HCT116 (cell line): ENCODE data around the gene CD83. TPM values are rescaled to one million over a fixed set of nuclear protein-coding genes. Genes with fewer than 3 reads are reported as not detected.

Source experiments
- ATAC-seq: fragments of 200-7000 bp; cut with Tn5 transposase; 2 replicates; pipeline ENCODE4 v1.9.1; 2020; ENCODE audit warnings: mild to moderate bottlenecking, moderate library complexity
- BruUV-seq: library from RNA; stranded (reverse); fragments of 400-500 nt; replicated peaks from 2 replicates; lab custom pipeline; 2021; lab: Mats Ljungman, UMichigan
- CTCF ChIA-PET: fragments of 300-600 bp; sonication (Branson Sonifier 250); formaldehyde crosslinking; loops from one replicate; lab custom pipeline; 2021; ENCODE audit warnings: antibody characterized with exemption; lab: Charles Lee
- POLR2A ChIA-PET: fragments of 300-600, 350-600 bp; sonication (Branson Sonifier 250); formaldehyde crosslinking; loops from one replicate; lab custom pipeline; 2021; ENCODE audit warnings: antibody characterized with exemption; lab: Charles Lee
- RAD21 ChIA-PET, 2 experiments: fragments of 300-600 bp; sonication (Branson Sonifier 250); formaldehyde crosslinking; loops; one replicate each; lab custom pipeline; 2023; ENCODE audit warnings: low total read pairs in 2 of 2; ENCODE audit not compliant: uncharacterized antibody in 2 of 2, unreplicated experiment in 2 of 2, low non-redundant PET in 1 of 2; lab: Charles Lee
- DNase-seq: peaks from one replicate; pipeline ENCODE4 v3.0.0-alpha.2; 2010; ENCODE audit warnings: low read depth, low spot score
- H2AFZ ChIP-seq: fragments of 200-600 bp; shearing (Covaris generic), sonication (generic); 2 replicates; pipeline ENCODE4 v1.6.1; 2017; ENCODE audit warnings: low read depth, mixed run types, mixed read lengths, antibody characterized with exemption, low read length; ENCODE audit not compliant: poor library complexity, severe bottlenecking
- H3K27ac ChIP-seq: 2 replicates; pipeline ENCODE4 v1.5.1; 2012; ENCODE audit warnings: low read depth, low read length
- H3K27me3 ChIP-seq: fragments of 200-600 bp; sonication (generic); 2 replicates; pipeline ENCODE4 v1.6.1; 2016; ENCODE audit warnings: mixed run types, low read length, mixed read lengths; ENCODE audit not compliant: insufficient read depth
- H3K36me3 ChIP-seq, 2 experiments: fragments of 200-500 bp in 1 of 2; fragments of 200-600 bp in 1 of 2; sonication (Bioruptor generic) in 1 of 2; sonication (generic) in 1 of 2; 2 replicates each; pipeline versions ENCODE4 v1.5.1 to v1.6.1; 2014 to 2016; ENCODE audit warnings: low read length in 2 of 2, inconsistent platforms in 1 of 2, mixed read lengths in 1 of 2, mixed run types in 1 of 2; ENCODE audit not compliant: insufficient read depth in 2 of 2, control insufficient read depth in 1 of 2
- H3K4me1 ChIP-seq, 2 experiments: fragments of 200-600 bp in 1 of 2; sonication (generic) in 1 of 2; 2 replicates each; pipeline versions ENCODE4 v1.5.1 to v1.6.1; 2012 to 2017; ENCODE audit warnings: low read length in 2 of 2, inconsistent platforms in 1 of 2, mild to moderate bottlenecking in 1 of 2, mixed read lengths in 1 of 2, mixed run types in 1 of 2, moderate library complexity in 1 of 2; ENCODE audit not compliant: insufficient read depth in 2 of 2, control insufficient read depth in 1 of 2
- H3K4me2 ChIP-seq: fragments of 200-600 bp; sonication (generic); 2 replicates; pipeline ENCODE4 v1.6.1; 2017; ENCODE audit warnings: mixed run types, low read length, mixed read lengths
- H3K4me3 ChIP-seq, 2 experiments: fragments of 200-600 bp in 1 of 2; sonication (generic) in 1 of 2; replicated peaks in 1 of 2; 2 replicates each; pipeline ENCODE4 v1.5.1; 2011 to 2016; ENCODE audit warnings: low read length in 2 of 2, control low read depth in 1 of 2, low read depth in 1 of 2, mild to moderate bottlenecking in 1 of 2, mixed read lengths in 1 of 2, mixed run types in 1 of 2
- H3K79me2 ChIP-seq: fragments of 200-600 bp; sonication (generic); 2 replicates; pipeline ENCODE4 v1.6.1; 2017; ENCODE audit warnings: mild to moderate bottlenecking, mixed run types, low read length, moderate library complexity, mixed read lengths; ENCODE audit not compliant: insufficient read depth
- H3K9ac ChIP-seq: fragments of 200-600 bp; sonication (generic); 2 replicates; pipeline ENCODE4 v1.6.1; 2016; ENCODE audit warnings: low read length, mixed read lengths
- H3K9me2 ChIP-seq: fragments of 200-600 bp; sonication (generic), shearing (Covaris generic); 2 replicates; pipeline ENCODE4 v1.6.1; 2017; ENCODE audit warnings: mixed run types, mild to moderate bottlenecking, moderate library complexity; ENCODE audit not compliant: insufficient read depth
- H3K9me3 ChIP-seq, 2 experiments: fragments of 200-500 bp in 1 of 2; fragments of 200-600 bp in 1 of 2; sonication (Bioruptor generic) in 1 of 2; sonication (generic) in 1 of 2; 2 replicates each; pipeline ENCODE4 v1.6.1; 2014 to 2017; ENCODE audit warnings: low read length in 2 of 2, mixed read lengths in 2 of 2, inconsistent platforms in 1 of 2, low read depth in 1 of 2, mild to moderate bottlenecking in 1 of 2, mixed run types in 1 of 2, moderate library complexity in 1 of 2; ENCODE audit not compliant: control insufficient read depth in 1 of 2, insufficient read depth in 1 of 2
- H4K20me1 ChIP-seq: fragments of 200-600 bp; sonication (generic), shearing (Covaris generic); 2 replicates; pipeline ENCODE4 v1.6.1; 2017; ENCODE audit warnings: mixed run types, mild to moderate bottlenecking, moderate library complexity; ENCODE audit not compliant: insufficient read depth
- ATF3 ChIP-seq: IDR thresholded peaks from 2 replicates; pipeline ENCODE4 v1.6.1; 2012
- CBX3 ChIP-seq: IDR thresholded peaks from 2 replicates; pipeline ENCODE4 v1.6.1; 2012; ENCODE audit warnings: low read depth
- CEBPB ChIP-seq: IDR thresholded peaks from 2 replicates; pipeline ENCODE4 v1.6.1; 2012; ENCODE audit warnings: low read depth
- CTCF ChIP-seq, 3 experiments: fragments of 200-600 bp in 1 of 3; sonication (generic) in 1 of 3; IDR thresholded peaks in 2 of 3; conservative IDR thresholded peaks in 1 of 3; 2 replicates each; pipeline ENCODE4 v1.5.1; 2012 to 2017; ENCODE audit warnings: low read depth in 2 of 3, low read length in 2 of 3, antibody characterized with exemption in 1 of 3, borderline replicate concordance in 1 of 3, control low read depth in 1 of 3, mild to moderate bottlenecking in 1 of 3, mixed read lengths in 1 of 3, mixed run types in 1 of 3, moderate library complexity in 1 of 3; ENCODE audit not compliant: insufficient read depth in 1 of 3
- EGR1 ChIP-seq: IDR thresholded peaks from 2 replicates; pipeline ENCODE4 v1.6.1; 2012; ENCODE audit warnings: low read depth
- FOSL1 ChIP-seq: IDR thresholded peaks from 2 replicates; pipeline ENCODE4 v1.6.1; 2012; ENCODE audit warnings: low read depth
- JUND ChIP-seq: IDR thresholded peaks from 2 replicates; pipeline ENCODE4 v1.6.1; 2012
- MAX ChIP-seq: IDR thresholded peaks from 2 replicates; pipeline ENCODE4 v1.6.1; 2012
- POLR2AphosphoS5 ChIP-seq: IDR thresholded peaks from 2 replicates; pipeline ENCODE4 v1.6.1; 2011; ENCODE audit warnings: mild to moderate bottlenecking, low read depth, low read length, moderate library complexity
- RAD21 ChIP-seq: IDR thresholded peaks from 2 replicates; pipeline ENCODE4 v1.6.1; 2012; ENCODE audit warnings: low read depth, mild to moderate bottlenecking
- REST ChIP-seq: IDR thresholded peaks from 2 replicates; pipeline ENCODE4 v1.6.1; 2012; ENCODE audit warnings: low read depth
- SIN3A ChIP-seq: IDR thresholded peaks from 2 replicates; pipeline ENCODE4 v1.6.1; 2012; ENCODE audit warnings: low read depth
- SRF ChIP-seq: IDR thresholded peaks from 2 replicates; pipeline ENCODE4 v1.6.1; 2012; ENCODE audit warnings: low read depth
- ZBTB33 ChIP-seq: IDR thresholded peaks from 2 replicates; pipeline ENCODE4 v1.6.1; 2011; ENCODE audit warnings: mild to moderate bottlenecking, low read length, moderate library complexity; ENCODE audit not compliant: insufficient replicate concordance; ENCODE audit errors: extremely low read depth
- ZFX ChIP-seq: fragments of 450-650 bp; IDR thresholded peaks from 2 replicates; pipeline ENCODE4 v1.6.1; 2017
- ZNF274 ChIP-seq: fragments of 200-500 bp; sonication (Bioruptor generic); IDR thresholded peaks from 2 replicates; pipeline ENCODE4 v1.6.1; 2014; ENCODE audit warnings: mild to moderate bottlenecking, low read depth, low read length, inconsistent platforms
- intact Hi-C: fragments of 100-400 bp; cut with micrococcal nuclease; formaldehyde crosslinking; loops from 2 replicates; pipeline ENCODE4 v1.10.0; 2022
- total RNA-seq: library from RNA; stranded (reverse); gene quantifications from one replicate; pipeline ENCODE4 v1.2.1, GENCODE V29; 2021; ENCODE audit not compliant: unreplicated experiment

Gene CD83
- total RNA-seq, 1 experiment from 2014 or later = 6.0 TPM

GRCh38 chr6:14144678-14145113, 27.1 kb downstream of the CD83 start:
- CTCF ChIA-PET = interaction anchor here (1.4 to 3.1 kb wide), 2 partner anchors 232 to 237 kb away, joined by 6 to 17 read pairs; no protein-coding TSS in a partner anchor
- TF ChIP-seq CEBPB (no peak), ZBTB33 (no peak), SIN3A (no peak), EGR1 (no peak), REST (no peak), MAX (no peak), JUND (no peak), CBX3 (0 out of 2 replicates have a peak, but pooled peaks have one; percentile 42), ATF3 (no peak), ZNF274 (no peak), SRF (no peak), POLR2AphosphoS5 (no peak), CTCF (IDR thresholded peaks at IDR 0.05 in 2 of 3, conservative IDR thresholded peaks at IDR 0.05 in 1 of 3; ENCODE audit: borderline replicate concordance in 1 of 3, insufficient read depth in 1 of 3, low read depth in 2 of 3, low read length in 2 of 3) (peak; percentile 74 to 97 (median 93)), RAD21 (peak; percentile 82), ZFX (no peak), FOSL1 (no peak)
- RAD21 ChIA-PET = interaction anchor here in 1 of 2 experiments (1.9 kb wide), 1 partner anchor 236 kb away, joined by 5 read pairs; no protein-coding TSS in a partner anchor

More at GRCh38 chr6:14144678-14145113, 27.1 kb downstream of the CD83 start:
- ATAC-seq = peak; percentile 100
- POLR2A ChIA-PET = no interaction called here
- no peak overlapping the region for H3K9ac ChIP-seq
- H3K9me2 ChIP-seq = no peaks in the 10 kb centered on the region
- H3K36me3 ChIP-seq = no peaks in the 10 kb centered on the region
- no peak overlapping the region for H3K27ac ChIP-seq
- no peak overlapping the region for H3K4me3 ChIP-seq
- no peaks in the 10 kb centered on the region for H3K79me2 ChIP-seq
- H3K9me3 ChIP-seq = no peaks in the 10 kb centered on the region
- no peaks in the 10 kb centered on the region for H3K4me1 ChIP-seq
- H3K4me2 ChIP-seq = no peak overlapping the region
- H3K27me3 ChIP-seq = no peaks in the 10 kb centered on the region
- H2AFZ ChIP-seq = peak overlapping the region; percentile 91
- no peaks in the 10 kb centered on the region for H4K20me1 ChIP-seq
- BruUV-seq = no TSS peak
- peak; percentile 69 for DNase-seq
- intact Hi-C loops = loop anchor here (1.0 to 5.0 kb wide), 2 partner anchors 235 to 347 kb away; no protein-coding TSS in a partner anchor
